ENCODE data around the gene TTYH2.
A peak's percentile ranks its signal among the peaks of the same experiment; 100 is the strongest.

TTYH2 gene

DNA sequence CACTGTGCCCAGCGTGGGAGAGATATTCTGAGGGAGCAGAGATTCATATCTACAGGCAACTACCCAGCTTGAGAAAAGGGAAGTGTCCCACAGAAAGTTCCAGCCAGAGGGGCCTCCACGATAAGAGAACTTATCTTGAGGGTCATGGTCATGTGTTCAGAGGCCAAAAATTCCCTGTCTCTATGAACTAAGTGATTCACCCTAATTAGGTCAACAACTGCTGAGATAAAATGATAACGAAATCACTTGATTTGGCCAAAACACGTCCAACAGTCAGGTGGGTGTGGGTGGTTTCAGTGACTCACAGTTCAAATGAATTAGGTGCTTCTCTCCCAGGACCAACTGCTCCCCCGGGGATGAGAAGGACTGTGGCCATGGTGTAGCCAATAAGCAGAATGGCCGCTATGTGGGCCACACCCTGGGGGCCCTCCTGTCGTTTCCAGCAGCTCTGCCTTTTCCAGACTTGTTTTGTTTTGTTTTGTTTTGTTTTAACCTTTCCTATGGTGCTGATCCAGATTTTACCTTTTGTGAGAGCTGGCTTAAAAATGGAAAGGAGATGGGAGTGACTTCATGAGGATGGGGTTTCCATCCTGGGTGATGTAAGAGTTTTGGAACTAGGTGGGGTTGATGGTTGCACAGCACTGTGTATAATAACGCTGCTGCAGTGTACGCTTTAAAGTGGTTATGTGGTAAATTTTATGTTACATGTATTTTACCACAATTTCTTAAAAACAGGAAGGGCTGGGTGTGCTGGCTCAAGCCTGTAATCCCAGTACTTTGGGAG lies 69.4 kb downstream of the TTYH2 start:
- TF ChIP-seq GATA2 (IDR thresholded peaks at IDR 0.05; ENCODE audit: low read depth, low read length): no peak
- TF ChIP-seq GATA3 (IDR thresholded peaks at IDR 0.05; ENCODE audit: low read depth, low read length): no peak

DNA sequence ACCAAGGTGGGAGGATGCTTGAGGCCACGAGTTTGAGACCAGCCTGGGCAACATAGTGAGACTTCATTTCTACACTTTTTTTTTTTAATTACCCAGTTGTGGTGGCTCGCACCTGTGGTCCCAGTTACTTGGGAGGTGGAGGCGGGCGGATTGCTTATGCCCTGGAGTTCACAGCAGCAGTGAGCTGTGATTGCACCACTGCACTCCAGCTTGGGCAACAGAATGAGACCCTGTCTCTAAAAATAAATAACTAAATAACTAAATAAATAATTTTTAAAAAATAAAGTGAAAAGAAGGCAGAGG lies 70.0 kb downstream of the TTYH2 start:
- TF ChIP-seq GATA3 (IDR thresholded peaks at IDR 0.05; ENCODE audit: low read depth, low read length) (no peak), GATA2 (IDR thresholded peaks at IDR 0.05; ENCODE audit: low read depth, low read length) (no peak)

DNA sequence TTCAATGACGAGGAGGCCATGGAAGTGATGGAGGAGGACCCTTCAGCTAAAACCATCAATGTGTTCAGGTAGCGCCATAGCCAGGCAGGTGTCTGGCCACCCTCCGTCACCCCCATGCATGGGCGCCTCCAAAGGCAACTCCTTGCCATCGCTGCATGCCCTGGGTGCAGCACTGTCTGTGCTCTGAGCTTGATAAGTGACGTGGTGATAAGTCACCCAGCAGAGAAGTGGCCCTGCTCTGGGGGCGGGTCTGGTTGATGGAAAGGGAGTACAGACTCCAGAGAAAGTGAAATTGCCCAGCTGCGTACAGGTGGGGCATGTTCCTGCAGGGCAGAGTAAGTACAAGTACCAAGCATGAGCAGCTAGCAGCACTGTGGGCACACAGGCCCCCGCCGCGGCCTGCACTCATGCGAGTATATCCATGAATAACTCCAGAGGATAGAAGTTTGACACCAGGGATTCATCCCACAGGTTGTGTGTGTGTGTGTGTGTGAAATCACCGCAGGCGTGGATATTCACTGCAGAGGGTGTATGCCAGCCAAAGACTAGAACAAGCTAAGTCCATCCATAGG lies 73.7 kb downstream of the TTYH2 start:
- TF ChIP-seq GATA2 (IDR thresholded peaks at IDR 0.05; ENCODE audit: low read depth, low read length) (no peak), GATA3 (IDR thresholded peaks at IDR 0.05; ENCODE audit: low read depth, low read length) (no peak)

DNA sequence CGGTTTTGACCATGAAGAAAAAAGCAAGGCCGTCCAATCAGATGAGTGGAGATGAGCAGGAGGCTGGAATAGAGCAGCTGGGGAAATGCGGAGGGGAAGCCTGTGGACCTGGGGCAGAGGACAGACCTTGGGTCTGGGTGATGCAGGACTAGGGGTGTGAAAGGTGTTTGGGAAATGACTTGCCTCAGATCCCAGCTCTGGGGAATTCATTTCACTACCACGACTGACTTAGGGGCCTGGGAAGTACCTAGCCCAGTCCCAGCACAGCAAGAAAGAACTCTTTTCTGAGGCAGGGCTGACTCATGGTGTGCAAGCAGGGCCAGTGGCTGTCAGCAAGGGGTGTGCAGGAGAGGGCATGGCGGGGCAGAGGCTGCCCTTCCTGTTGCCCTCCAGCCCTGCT lies 75.4 kb downstream of the TTYH2 start:
- TF ChIP-seq GATA3 (IDR thresholded peaks at IDR 0.05; ENCODE audit: low read depth, low read length): no peak
- no peak for TF ChIP-seq GATA2 (IDR thresholded peaks at IDR 0.05; ENCODE audit: low read depth, low read length)

DNA sequence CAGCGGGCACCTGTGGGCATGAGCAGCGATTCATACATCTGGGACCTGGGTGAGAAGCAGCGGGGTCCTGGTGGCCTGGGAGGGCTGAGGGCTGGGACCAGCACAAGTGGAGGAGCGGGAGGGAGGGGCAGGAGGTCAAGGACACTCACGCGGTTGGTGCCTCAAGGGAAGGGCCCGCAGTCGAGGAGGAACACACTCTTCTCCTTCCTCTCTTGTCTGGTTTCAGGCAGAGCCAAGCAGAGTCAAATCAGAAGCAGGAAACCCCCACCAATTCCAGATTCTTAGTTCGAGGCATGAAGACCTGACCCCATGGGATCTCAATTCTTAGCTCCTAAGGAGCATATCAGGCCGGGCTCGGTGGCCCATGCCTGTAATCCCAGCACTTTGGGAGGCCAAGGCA lies 76.3 kb downstream of the TTYH2 start:
- TF ChIP-seq GATA3 (IDR thresholded peaks at IDR 0.05; ENCODE audit: low read depth, low read length) (no peak), GATA2 (IDR thresholded peaks at IDR 0.05; ENCODE audit: low read depth, low read length) (no peak)

DNA sequence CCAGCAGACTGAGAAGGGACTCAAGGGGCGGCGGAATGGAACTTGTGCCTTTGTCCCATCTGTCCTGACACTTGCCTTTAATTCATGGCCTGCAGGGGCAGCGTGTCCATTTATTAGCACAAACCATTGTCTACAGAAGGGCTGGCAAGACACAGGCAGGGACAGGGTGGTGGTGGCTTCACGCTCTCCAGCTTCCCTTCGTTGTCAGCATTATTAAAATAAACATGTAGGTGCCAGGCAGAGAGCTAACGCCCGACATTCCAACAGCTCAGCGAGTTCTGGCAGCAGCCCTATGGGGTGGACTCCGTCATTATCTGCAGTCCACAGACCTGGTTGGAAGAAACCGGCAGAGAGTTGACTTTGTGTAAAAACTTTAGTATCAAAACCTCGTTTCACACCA lies 77.0 kb downstream of the TTYH2 start:
- no peak for TF ChIP-seq GATA2 (IDR thresholded peaks at IDR 0.05; ENCODE audit: low read depth, low read length)
- no peak for TF ChIP-seq GATA3 (IDR thresholded peaks at IDR 0.05; ENCODE audit: low read depth, low read length)

DNA sequence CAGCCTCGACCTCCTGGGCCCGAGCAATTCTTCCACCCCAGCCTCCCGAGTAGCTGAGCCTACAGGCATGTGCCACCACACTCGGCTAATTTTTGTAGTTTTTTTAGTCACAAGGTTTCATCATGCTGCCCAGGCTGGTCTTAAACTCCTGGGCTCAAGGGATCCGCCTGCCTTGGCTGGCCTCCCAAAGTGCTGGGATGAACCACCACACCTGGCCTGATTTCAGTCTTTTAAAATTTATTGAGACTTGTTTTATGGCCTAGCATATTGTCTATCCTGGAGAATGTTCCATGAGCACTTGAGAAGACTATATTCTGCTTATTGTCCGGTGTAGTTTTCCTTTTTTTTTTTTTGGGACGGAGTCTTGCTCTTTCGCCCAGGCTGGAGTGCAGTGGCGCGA lies 79.1 kb downstream of the TTYH2 start:
- TF ChIP-seq GATA3 (IDR thresholded peaks at IDR 0.05; ENCODE audit: low read depth, low read length) (no peak), GATA2 (IDR thresholded peaks at IDR 0.05; ENCODE audit: low read depth, low read length) (no peak)

DNA sequence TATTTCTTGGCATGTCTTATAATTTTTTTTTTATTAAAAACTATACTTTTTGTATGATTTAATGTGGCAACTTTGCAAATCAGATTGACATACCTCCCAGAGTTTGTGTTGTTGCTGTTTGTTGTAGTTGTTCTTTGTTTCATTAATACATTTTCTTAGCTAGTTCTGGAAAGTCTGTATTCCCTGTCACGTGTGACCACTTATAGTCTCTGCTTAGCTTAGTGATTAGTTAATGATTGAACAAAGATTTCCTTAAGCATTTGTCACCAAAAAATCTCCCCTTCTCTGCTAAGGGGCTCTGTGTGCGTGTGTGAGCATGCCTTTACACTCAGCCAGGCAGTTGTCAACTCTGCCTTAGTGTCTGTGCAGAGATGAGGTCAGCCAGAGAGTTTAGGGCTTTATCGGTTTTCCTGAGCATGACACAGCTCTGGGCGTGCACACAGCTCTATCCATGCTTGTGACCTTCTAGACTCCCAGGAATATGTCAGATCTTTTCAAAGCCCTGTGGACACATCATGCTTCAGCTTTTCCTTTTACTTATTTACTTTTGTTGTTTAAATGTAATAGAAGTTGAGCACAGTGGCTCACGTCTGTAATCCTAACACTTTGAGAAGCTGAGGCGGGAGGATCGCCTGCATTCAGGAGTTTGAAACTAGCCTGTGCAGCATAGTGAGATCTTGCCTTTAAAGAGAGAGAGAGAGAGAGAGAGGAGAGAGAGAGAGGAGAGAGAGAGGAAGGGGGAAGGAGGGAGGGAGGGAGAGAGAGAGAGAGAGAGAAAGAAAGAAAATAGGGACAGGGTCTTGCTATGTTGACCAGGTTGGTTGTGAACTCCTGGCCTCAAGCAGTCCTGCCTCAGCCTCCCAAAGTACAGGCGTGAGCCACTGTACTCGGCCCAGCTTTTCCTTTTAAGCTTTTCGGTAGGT lies 82.5 kb downstream of the TTYH2 start:
- no peak for TF ChIP-seq GATA2 (IDR thresholded peaks at IDR 0.05; ENCODE audit: low read depth, low read length)

DNA sequence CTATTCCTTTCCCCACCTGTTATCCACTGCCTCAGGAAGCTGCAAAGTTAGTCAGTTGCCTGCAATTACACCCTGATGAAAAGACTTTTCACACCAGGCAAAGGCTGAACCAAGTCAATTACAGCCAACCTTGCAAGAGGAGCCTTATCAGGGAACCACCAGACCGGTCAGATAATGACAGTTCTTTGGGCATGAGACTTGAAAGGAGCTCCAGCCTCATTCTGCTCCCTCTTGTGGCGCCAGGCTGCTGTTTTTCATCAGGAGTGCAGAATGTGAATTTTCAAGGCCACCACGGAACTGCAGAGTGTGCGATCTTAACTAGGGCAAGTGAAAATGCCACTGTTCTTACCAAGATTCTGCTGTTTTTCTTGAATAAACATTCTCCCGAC lies 83.2 kb downstream of the TTYH2 start:
- TF ChIP-seq GATA3 (IDR thresholded peaks at IDR 0.05; ENCODE audit: low read depth, low read length) (no peak), GATA2 (IDR thresholded peaks at IDR 0.05; ENCODE audit: low read depth, low read length) (peak; percentile 42; the same call in 1 of the 2 replicates)

DNA sequence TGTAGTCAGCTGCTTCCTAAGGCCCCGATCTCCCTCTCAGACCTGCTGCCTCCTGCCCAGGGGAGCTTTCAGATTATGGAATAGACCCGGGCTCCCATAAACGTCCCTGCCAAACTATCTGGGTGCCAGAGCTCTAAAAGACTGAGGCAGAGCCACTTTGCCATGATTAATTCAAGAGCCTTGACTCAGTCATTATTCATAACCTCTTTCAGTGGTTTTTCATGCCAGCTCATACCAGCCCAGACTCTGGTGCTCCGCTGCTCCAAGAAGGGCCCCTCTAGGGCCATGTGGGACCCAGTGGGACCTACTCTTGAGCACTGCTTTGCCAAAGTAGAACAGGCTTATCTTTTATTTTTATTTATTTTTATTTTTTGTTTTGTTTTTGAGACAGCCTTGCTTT lies 84.6 kb downstream of the TTYH2 start:
- TF ChIP-seq GATA2 (IDR thresholded peaks at IDR 0.05; ENCODE audit: low read depth, low read length): no peak
- no peak for TF ChIP-seq GATA3 (IDR thresholded peaks at IDR 0.05; ENCODE audit: low read depth, low read length)

DNA sequence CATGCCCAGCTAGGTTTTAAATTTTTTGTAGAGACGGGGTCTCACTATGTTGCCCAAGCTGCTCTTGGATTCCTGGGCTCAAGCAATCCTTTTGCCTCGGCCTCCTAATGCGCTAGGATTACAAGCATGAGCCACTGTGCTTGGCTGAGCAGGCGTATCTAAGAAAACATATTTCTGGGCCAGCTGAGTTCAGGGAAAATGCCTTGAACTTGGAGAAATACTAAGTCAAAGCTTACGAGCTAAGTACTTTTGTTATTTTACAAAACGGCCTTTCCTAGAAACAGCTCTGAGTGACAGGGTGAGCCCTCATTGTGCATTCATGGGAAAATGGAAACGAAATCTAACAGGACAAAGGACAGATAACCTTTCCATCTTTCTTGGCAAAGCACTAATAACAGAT lies 85.4 kb downstream of the TTYH2 start:
- TF ChIP-seq GATA2 (IDR thresholded peaks at IDR 0.05; ENCODE audit: low read depth, low read length): no peak
- no peak for TF ChIP-seq GATA3 (IDR thresholded peaks at IDR 0.05; ENCODE audit: low read depth, low read length)

DNA sequence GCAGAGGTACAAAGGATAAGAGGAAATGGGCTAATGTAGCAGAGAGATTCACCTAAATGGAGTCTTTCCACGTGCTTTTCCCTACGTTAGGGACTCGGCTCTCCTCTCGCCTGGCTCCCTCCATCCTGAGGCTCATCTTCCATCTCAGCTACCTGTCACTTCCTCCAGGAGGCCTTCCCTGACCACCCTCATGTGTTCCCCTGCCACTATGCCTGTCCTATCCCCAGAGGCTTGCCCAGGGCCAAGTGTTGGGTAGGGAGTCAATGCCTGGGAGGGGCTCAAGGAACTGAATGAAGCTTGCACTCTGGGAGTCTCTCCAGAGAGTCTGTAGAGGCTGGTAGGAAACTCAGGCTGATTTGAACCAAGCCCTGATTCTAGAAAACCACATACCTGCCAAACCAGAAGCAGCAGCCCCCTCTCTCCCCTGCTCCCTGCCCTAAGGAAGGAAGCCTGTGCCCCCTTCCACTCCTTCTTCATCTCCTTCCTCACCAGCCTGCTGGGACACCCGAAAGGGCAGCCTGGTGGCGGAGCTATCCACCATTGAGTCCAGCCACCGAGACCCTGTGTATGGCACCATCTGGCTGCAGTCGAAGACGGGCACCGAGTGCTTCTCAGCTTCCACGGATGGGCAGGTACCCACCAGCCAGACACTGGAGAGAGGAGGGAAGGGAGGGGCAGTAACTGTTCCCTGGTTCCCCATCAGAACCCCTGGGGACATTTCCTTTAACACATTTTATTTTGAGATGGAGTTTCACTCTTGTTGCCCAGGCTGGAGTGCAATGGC lies 86.0 kb downstream of the TTYH2 start:
- TF ChIP-seq GATA3 (IDR thresholded peaks at IDR 0.05; ENCODE audit: low read depth, low read length): no peak
- no peak for TF ChIP-seq GATA2 (IDR thresholded peaks at IDR 0.05; ENCODE audit: low read depth, low read length)

DNA sequence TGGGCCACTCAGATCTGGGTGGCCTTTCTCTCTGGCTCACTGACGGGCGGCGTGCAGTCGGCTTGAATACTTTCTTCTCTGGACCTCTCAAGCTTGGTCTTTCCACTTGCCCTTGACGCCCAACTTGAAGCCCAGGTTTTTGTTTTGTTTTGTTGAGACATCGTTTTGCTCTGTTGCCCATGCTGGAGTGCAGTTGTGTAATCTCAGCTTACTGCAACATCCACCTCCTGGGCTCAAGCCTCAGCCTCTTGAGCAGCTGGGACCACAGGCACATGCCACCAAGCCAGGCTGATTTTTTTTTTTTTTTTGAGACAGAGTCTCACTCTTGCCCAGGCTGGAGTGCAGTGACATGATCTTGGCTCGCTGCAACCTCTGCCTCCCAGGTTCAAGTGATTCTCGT lies 89.9 kb downstream of the TTYH2 start:
- TF ChIP-seq GATA2 (IDR thresholded peaks at IDR 0.05; ENCODE audit: low read depth, low read length) (no peak), GATA3 (IDR thresholded peaks at IDR 0.05; ENCODE audit: low read depth, low read length) (no peak)

DNA sequence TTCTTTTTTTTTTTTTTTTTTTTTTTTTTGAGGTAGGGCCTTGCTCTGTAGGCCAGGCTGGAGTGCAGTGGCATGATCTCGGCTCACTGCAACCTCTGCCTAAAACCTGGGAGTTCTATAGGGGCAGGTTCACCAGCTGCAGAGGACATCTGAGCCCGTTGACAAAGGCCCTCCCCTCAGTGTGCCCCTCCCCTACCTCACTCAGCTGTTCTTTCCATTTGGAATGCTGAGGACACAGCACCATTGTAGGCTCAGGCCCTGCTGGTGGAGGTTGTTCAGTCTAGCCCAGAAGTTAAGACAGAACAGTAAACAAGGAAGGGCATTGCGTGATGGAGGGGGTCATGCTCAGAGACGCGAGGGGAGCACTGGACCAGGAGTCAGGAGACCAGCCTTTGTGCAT lies 90.8 kb downstream of the TTYH2 start:
- TF ChIP-seq GATA3 (IDR thresholded peaks at IDR 0.05; ENCODE audit: low read depth, low read length) (no peak), GATA2 (IDR thresholded peaks at IDR 0.05; ENCODE audit: low read depth, low read length) (no peak)

Measured in SH-SY5Y (cell line).